HG02885 (cell line): ENCODE data around the gene TSEN54.

ENCODE experiments used
- ATAC-seq: cut with Tn5 transposase; IDR thresholded peaks from one replicate; pipeline ENCODE4 v1.9.1; 2021; ENCODE audit warnings: mild to moderate bottlenecking; ENCODE audit not compliant: unreplicated experiment, poor library complexity

Gene TSEN54

DNA sequence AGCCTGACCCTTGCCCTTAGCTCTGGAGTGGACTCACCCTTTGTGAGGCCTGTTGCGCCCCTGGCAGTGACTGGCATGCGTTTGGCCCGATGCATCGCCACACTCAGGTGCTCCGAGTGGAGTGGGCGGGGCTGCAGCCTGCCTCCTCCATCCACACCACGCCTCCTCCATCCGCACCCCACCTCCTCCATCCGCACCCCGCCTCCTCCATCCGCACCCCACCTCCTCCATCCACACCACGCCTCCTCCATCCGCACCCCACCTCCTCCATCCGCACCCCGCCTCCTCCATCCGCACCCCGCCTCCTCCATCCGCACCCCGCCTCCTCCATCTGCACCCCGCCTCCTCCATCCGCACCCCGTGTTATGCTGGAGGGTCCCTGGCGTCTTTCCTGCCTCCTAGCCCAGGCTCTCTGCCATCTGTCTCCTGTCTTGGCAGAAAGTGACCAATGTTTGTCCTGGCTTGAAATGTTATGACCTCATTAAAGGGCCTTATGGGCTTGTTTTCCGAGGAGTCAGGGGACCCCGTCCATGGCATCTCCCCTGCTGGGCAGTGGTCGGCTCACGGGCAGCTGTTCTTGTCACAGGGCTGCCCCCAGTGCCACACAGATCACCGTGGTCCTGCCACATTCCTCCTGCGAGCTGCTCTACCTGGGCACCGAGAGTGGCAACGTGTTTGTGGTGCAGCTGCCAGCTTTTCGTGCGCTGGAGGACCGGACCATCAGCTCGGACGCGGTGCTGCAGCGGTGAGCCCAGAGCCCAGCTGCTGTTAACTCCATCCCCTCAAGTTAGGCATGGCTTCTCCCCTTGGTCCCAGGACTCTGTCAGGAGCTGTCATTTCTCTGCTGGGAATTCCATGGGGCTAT is 42.6 kb downstream of the TSEN54 start:
- ATAC-seq = no peak

- no peak for ATAC-seq
Measured at GRCh38 chr17:75559958-75560533, 43.7 kb downstream of the TSEN54 start.

DNA sequence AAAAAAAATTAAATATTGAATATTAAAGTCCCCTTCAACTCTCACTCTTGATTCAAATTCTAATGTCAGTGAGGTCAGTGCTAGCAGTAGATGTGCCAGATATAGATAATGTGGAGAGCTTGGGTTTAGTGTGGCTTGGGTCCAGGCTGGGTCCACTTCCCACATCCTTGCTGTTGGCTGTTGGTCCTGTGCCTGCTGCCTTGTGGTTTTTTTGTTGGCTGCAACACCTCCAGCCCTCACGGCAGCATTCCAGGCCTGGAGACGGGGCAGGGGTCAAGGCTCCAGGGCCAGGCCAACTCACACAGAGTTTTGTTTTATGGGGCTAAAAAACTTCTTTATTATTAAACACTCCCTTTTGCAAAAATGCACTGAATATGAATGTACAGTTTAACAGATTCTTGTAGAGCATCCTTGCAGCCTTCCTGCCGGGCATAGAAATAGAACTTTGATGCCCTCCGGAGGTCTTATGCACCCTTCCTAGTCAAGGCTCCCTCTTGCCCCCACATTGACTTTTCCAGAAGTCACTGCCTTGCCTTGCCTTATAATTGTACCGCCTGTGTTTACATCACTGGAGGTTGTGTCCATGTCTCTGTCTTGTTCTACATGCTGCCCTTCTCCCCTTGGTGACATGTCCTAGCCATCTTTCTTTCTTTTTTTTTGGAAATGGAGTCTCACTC is 45.7 kb downstream of the TSEN54 start:
- ATAC-seq = no peak

GRCh38 chr17:75563063-75563758 is 46.9 kb downstream of the TSEN54 start:
- ATAC-seq = no peak

DNA sequence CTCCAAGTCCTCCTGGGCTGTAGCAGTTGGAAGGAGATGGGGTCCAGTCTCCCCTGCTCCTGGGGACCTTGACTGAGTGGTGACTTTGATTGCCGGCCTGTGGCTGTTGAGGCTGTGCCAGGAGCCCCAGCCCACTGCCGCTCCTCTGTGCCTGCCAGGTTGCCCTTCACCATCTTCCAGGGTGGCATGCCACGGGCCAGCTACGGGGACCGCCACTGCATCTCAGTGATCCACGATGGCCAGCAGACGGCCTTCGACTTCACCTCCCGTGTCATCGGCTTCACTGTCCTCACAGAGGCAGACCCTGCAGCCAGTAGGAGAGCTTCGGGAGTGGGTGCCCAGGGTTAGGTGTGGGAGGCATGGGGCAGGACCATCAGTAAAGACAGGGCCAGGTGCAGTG is 47.9 kb downstream of the TSEN54 start:
- ATAC-seq = no peak

- ATAC-seq = no peak
Measured at GRCh38 chr17:75565066-75565465, 48.7 kb downstream of the TSEN54 start.

DNA sequence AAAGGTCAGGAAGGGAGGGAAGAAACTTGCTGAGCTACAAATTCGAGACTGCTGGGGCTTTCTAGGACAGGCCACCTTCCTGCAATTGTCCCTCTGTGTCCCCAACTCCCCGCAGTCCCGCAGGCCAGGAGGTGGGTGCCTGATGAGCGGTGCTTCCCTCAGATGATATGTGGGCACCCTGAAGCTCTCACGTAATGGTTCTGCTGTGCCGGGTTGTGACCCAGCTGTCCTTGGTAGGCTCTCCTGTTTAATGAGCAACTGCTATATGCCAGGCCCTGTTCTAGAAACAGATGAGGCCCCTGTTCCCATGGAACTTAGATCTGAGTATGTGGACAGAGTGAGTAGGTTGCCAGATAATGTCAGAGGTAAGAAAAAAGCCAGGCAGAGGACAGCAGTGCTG is 49.3 kb downstream of the TSEN54 start:
- ATAC-seq = no peak

DNA sequence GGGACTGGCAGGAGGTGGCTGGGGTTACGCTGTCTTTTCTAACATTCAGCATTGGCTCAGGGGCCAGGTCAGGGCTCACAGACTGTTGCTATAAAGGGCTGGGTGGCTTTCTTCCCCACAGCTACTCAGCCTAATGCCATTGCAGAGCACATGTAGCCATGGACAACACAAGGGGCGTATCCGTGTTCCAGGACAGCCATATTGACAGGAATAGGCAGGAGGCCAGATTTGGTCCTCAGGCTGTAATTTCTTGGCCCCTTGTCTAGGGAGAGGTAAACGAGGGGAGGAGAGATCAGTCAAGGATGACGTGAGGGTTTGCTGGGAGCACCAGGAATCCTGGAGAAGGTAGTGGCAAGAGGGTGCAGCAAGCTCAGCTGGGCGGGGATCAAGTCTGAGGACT is 50.1 kb downstream of the TSEN54 start:
- no peak for ATAC-seq

- no peak for ATAC-seq
Measured at GRCh38 chr17:75566834-75567233, 50.5 kb downstream of the TSEN54 start.

- ATAC-seq = no peak
Measured at GRCh38 chr17:75568412-75569255, 52.3 kb downstream of the TSEN54 start.

- no peak for ATAC-seq
Measured at GRCh38 chr17:75570034-75570676, 53.8 kb downstream of the TSEN54 start.

DNA sequence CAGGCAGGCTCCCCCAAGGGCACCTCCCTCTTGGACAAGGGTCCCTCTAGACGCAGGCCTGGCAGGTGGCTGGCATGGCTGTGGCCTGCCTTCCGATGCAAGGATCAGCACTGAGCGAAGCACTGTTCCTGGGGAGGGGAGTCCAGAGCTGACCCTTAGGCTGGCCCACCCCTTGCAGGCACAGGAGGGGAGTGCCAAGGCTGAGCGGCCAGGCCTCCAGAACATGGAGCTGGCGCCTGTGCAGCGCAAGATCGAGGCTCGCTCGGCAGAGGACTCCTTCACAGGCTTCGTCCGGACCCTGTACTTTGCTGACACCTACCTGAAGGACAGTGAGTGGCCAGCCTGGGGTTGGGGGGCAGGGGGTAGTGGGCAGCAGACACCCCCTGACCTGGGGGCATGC is 54.4 kb downstream of the TSEN54 start:
- ATAC-seq = no peak

DNA sequence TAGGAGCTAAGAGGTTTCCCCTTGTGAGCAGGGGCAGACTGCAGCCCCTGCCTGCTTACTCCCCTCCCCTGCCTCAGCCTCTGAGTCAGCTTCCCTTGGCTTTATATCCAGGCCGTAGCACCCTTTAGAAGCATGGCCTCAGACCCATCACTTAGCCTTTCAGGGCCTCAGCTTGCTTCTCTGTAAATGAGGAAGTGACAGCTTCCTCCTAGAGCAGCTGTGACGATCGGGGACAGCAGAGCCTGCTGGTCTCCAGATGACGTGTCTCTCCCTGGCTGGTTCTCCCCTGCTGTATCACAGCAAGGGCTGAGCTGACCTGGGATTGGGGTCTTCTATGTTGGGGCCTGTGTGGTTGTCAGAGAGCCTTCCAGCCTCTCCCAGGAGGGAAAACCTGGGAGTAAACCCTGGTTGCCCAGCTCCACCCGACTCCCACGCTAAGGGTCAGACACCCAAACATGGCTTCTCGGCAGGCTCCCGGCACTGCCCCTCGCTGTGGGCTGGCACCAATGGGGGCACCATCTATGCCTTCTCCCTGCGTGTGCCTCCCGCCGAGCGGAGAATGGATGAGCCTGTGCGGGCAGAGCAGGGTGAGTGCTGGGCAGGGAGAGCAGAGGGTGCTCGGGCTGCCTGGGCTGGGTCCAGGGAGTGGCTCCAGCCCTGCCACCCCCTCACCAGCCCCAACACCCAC is 55.0 kb downstream of the TSEN54 start:
- ATAC-seq = peak; percentile 50

GRCh38 chr17:75571885-75572215 is 55.5 kb downstream of the TSEN54 start:
- no peak for ATAC-seq

DNA sequence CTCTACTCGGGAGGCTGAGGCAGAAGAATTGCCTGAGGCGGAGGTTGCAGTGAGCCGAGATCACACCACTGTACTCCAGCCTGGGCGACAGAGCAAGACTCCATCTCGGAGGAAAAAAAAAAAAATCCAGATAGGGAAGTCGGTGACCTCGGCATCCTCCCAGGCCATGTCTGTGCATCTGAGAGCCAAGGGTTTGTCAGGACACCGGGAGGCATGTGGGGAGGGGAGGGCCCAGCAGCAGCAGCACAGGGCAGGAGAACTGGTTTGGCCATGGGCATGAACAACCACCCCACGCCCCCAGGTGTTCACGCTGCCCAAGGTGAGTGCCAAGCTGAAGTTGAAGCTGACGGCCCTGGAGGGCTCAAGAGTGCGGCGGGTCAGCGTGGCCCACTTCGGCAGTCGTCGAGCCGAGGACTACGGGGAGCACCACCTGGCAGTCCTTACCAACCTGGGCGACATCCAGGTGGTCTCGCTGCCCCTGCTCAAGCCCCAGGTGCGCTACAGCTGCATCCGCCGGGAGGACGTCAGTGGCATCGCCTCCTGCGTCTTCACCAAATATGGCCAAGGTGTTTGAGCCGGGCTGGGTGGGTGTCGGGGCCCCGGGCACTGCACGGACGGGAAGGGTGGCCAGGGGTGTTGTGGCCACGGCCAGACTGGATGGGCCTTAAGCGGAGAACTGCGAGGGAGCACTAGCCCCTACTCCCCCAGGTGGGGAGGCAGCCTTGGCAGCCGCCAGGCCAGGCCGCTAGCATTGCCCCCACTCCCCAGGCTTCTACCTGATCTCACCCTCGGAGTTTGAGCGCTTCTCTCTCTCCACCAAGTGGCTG is 56.6 kb downstream of the TSEN54 start:
- no peak for ATAC-seq

GRCh38 chr17:75573540-75573957 is 57.2 kb downstream of the TSEN54 start:
- no peak for ATAC-seq

- no peak for ATAC-seq
Measured at GRCh38 chr17:75573994-75574393, 57.7 kb downstream of the TSEN54 start.
